Midbrain (tissue), 1 donor: Measurements from ENCODE around the gene GJC1.
A peak's percentile ranks its signal among the peaks of the same experiment; 100 is the strongest.

ENCODE experiments used
- DNase-seq: peaks from one replicate; lab custom pipeline; 2025; lab: John Stamatoyannopoulos, UW

The GJC1 gene

GRCh38 chr17:44829523-44830358 lies at the start of gene GJC1:
TSS of gene GJC1 (minus strand) at chr17:44830287. CDS start at chr17:44805817, 24,470 bp downstream.
- no peak for DNase-seq

- no peak for DNase-seq
Measured at GRCh38 chr17:44879376-44879775, 49.3 kb upstream of the GJC1 start.

- peak; percentile 29 for DNase-seq
Measured at GRCh38 chr17:44878627-44879221, 48.6 kb upstream of the GJC1 start.

DNA sequence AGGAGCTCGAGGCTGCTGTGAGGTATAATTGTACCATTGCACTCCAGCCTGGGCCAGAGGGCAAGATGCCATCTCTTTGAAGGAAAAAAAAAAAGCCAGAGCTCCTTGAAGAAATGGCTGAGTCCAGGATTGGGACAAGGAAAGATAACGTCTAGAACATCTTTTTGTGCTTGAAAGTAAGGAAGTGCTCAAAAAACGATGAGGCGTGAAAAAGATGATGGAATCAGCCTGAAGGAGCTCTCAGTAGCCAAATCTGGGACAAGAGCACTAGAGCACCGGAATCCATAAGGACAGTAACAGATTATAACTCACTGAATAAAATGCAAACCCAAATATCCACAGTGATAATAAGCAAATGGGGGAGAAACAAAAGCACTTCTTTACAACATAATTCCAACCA lies 47.0 kb upstream of the GJC1 start:
- DNase-seq, result no peak

- no peak for DNase-seq
Measured at GRCh38 chr17:44875761-44876160, 45.7 kb upstream of the GJC1 start.

- no peak for DNase-seq
Measured at GRCh38 chr17:44872131-44872768, 42.2 kb upstream of the GJC1 start.

- DNase-seq, result no peak
Measured at GRCh38 chr17:44871556-44871955, 41.5 kb upstream of the GJC1 start.

DNA sequence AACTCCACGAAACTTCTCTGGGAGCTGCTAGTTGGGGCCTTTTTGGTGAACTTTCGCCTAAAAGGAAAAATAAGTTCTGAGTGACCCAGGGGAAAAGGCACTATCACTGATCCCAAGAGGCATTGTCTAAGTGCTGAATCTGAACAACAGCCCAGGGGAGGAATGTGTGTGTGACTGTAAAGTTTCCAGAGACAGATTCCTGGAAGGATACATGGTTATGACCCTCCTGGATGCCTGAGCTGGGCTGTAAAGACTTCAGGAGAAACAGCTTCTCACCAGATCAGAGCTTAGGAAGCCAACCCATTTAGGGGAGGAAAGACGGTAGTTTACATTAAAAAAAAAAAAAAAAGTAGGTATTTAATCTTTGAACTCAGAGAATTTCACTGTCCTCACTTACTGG lies 37.8 kb upstream of the GJC1 start:
- DNase-seq, result no peak

- DNase-seq, result no peak
Measured at GRCh38 chr17:44865931-44866330, 35.8 kb upstream of the GJC1 start.

GRCh38 chr17:44865231-44865660 lies 35.2 kb upstream of the GJC1 start:
- peak; percentile 51 for DNase-seq

DNA sequence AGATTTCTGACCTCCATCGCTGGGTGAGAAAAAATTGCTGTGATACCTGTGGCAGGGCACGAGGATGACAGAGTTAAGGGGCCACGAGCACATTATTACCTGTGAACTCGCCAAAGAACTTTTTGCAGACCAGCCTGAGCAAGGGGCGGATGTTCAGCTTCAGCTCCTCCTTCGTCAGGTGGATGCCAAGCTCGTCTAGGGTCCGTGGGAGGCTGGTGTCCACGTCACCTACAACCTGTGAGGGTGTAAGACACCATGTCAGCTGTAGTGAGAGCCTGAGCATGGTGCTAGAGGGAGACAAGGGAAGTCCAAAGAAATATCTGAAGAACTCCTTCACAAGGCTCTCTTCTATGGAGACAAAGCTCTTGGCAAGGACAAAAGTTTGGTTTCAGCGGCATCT lies 34.7 kb upstream of the GJC1 start:
- no peak for DNase-seq

GRCh38 chr17:44863061-44863918 lies 33.2 kb upstream of the GJC1 start:
- no peak for DNase-seq

DNA sequence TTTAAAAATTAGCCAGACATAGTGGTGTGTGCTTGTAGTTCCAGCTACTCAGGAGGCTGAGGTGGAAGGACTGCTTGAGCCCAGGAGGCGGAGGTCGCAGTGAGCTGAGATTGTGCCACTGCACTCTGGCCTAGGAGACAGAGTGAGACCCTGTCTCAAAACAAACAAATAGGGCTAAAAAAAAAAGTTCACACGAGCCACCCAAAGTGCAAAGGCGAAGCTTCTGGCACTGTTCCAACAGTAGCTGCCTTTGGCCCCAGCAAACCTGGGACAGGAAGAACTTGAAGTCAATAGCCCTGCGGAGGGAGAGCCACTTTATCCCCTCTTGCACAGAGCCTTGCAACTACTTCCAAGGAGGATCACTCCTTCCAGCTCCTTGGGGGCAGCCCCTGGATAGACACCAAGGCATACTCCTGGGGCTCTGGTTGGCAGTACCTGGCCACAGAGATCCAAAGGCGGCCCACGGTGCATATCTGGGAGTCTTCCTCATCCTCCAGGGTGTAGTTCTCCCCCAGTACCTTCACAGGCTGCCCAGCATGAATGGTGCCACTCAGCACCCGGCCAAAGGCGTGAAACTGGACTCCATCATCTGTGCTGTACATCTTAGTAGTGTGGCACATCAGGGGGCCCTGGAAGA lies 32.3 kb upstream of the GJC1 start:
- no peak for DNase-seq

- DNase-seq, result no peak
Measured at GRCh38 chr17:44859701-44860100, 29.6 kb upstream of the GJC1 start.

GRCh38 chr17:44854192-44854591 lies 24.1 kb upstream of the GJC1 start:
- no peak for DNase-seq

GRCh38 chr17:44850612-44851011 lies 20.5 kb upstream of the GJC1 start:
- no peak for DNase-seq

DNA sequence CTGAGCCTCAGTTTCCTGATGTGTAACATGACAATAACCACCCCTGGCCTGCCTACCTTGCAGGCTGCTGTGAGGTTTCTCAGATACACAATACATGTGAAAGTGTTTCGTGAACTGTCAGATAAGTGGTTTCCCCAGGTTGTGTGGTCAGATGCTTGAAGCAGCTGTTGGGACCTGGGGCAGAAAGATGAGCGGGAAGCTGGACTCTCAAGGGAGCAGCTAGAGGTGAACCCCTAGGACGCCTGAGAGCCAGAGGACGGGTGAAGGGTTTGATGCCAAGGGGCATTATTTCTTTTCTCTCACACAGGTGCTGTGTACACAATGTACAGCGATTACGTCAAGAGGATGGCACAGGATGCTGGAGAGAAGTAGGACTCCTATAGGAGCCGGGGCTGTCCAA lies 19.9 kb upstream of the GJC1 start:
- DNase-seq, result no peak

DNA sequence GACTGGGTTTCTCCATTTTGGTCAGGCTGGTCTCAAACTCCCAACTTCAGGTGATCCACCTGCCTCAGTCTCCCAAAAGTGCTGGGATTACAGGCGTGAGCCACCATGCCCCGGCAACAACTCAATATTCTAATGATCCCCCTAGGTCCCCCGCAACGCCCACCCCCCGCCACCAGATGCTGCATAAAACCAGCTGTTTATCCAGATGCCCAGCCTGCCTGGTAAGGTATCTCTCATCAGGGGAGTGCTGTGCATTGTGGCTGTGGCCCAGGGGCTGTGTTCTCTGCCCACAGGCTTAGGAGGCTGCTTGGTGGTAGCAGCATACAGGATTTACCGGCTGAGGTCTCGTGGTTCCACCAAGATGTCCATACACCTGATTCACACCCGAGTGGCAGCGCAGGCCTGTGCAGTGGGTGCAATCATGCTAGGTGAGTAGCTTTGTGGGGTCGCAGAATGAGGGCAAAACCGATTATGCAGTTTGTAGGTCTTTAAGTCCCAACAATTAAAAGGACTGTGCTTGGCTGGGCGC lies 18.9 kb upstream of the GJC1 start:
- DNase-seq, result no peak

GRCh38 chr17:44848257-44848795 lies 18.2 kb upstream of the GJC1 start:
- DNase-seq, result no peak

- no peak for DNase-seq
Measured at GRCh38 chr17:44847586-44847985, 17.5 kb upstream of the GJC1 start, which contains the start of gene HIGD1B. TSS of gene HIGD1B (plus strand) at chr17:44847883. CDS start at chr17:44848153, 270 bp downstream.

DNA sequence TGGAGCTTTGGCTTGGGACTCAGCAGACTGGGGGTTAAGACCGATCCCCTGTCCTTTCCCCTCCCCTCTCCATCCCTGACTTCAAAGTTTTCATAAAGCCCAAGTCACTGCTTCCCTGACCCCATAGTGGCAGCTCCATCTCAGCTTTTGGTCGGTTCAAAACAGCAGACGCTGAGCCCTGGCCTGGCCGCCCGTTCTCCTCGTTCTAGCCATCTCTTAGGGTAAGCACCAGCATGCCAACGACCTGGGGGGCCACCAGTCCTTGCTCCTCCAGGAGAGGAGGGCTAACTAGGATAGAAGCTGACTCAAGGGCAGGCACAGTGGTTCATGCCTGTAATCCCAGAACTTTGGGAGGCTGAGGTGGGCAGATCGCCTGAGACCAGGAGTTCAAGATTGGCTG lies 16.1 kb upstream of the GJC1 start:
- DNase-seq, result no peak
